ENCODE results near the gene NAA11. TPM values are rescaled to one million over a fixed set of nuclear protein-coding genes. Genes with fewer than 3 reads are reported as not detected.
A peak's percentile ranks its signal among the peaks of the same experiment; 100 is the strongest.
"Not testable (repeated sequence)": the region's sequence is repeated elsewhere in the genome, so short reads cannot be mapped to it uniquely, and the experiment has no call there.

The NAA11 gene
- polyA plus RNA-seq, 3 donors: not detected

DNA sequence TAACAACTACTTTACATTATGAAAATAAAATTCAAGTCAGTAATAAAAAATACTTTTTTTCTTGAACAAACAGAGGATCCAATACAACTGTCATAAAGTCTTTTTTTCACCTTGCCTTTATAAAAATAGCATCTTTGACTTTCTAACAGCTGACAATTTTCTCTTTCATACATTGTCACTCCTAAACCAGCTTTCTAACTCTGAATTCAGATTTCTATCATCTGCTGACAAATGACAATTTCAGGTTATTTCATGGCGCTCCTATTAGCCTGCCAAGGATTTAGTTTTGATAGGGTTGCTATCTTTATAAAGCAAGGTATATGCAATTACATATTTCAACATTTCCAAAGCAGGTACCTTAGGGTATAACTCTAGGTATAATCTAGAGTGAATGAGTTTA lies 14.6 kb downstream of the NAA11 start:
- no peak for DNase-seq (ENCODE audit: low read depth in 3 of 3, low spot score in 2 of 3)

DNA sequence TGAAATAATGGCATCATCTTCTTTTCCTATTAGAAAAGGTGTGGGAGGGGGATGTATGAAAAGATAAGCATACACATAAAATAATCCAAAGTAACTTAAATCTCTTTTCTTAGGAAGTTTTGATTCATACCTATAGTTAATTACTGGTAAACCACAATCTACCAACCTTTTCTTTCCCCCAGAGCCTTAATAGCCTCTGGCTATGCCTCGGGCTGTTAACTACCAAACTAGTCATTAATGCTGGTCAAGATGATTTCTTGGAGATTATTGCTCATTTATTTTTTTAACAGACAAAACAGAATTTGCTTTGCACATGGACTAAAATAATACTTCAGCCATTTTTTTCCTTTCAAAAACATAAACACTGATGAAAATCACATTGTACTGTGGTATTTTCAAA lies 16.9 kb downstream of the NAA11 start:
- DNase-seq (ENCODE audit: low read depth in 3 of 3, low spot score in 2 of 3): no peak

DNA sequence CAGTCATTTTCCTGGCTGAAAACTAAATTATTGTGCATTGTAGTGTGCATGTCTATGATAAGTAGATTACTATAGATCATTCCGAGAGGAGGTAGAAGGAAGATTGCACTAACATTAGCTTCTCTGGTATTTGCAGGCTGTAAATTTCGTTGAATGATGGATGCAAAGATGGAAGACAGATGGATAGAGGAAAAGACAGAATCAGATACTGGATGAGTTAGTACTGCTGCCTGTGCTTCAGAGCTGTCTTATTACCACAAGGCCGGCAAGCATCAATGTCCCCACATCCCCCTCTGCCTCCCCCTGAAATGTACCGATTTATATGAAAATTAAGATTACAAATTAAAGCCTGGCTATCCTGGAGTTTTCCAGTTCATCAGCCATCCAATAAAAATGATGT lies 17.7 kb downstream of the NAA11 start:
- no peak for DNase-seq (ENCODE audit: low read depth in 3 of 3, low spot score in 2 of 3)

DNA sequence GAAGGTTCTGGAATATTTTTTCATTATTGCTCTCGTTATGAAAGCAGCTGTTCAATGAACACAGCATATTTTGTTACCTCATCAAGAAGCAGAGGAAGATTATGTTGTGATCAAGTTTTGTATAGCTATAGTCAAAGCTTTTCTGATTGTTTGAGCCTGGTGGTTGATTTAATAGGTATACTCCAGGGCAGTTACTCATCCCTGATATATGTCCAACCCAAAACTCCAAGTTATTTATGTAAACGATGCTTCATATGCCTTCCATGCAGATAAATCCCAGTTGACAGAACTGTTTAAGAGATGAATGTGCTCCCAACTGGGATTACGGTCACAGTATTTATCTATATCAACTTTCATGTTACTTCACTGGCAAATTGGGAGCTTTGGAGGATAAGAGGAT lies 19.1 kb downstream of the NAA11 start:
- no peak for DNase-seq (ENCODE audit: low read depth in 3 of 3, low spot score in 2 of 3)

DNA sequence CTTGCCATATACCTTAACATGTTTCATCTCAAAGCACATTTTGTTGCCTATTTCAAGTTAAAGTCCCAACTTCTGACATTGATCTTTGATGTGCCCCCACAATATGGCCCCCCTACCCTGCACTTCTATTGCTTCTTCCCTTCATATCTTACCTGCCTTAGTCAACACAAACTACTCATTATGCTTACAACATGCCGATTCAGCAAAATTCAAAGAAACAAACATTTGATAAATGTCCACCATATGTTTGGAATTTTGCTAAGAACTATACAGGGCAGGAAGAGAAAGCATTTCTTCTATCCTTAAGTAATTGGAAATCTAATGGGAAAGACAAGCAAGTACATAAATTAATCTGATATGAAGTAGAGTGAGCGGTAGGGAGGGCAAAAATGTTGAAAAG lies 25.6 kb downstream of the NAA11 start:
- DNase-seq (ENCODE audit: low read depth in 3 of 3, low spot score in 2 of 3): no peak

DNA sequence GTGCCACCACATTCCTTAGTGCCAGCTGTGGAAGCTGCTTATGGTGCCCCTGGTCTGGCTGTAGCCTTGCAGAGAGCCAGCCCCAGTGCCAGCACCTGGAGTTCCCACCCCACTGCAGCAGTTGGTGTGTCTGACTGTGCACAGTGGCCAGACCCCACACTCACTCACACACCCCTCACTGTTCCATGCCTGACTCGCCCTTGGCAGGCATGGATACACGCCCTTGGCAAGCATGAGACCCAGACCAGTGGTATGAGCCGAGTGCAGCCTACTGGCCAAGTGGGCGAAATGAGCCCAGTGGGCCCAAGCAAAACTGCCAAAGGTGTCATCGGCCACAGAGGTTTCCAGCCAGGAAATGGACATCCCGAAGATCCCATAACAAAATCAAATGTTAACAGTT lies 27.4 kb downstream of the NAA11 start:
- no peak for DNase-seq (ENCODE audit: low read depth in 3 of 3, low spot score in 2 of 3)

DNA sequence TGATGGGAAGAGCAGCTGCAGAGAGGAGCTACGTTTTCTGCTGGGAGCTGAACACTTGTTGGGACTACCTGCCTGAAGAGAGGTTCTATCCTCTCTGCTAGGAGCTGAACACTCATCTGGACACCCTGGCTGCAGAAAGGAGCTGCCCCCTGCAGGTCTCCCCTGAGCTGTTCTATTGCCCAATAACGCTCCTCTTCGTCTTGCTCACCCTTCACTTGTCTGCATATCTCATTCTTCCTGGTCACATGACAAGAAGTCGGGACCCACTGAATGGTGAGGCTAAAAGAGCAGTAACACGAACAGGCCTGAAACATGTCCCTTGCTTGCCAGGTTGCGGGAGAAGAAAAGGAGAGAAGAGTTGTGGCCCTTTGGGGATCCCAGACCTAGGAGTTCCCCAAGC lies 27.8 kb downstream of the NAA11 start:
- no peak for DNase-seq (ENCODE audit: low read depth in 3 of 3, low spot score in 2 of 3)

DNA sequence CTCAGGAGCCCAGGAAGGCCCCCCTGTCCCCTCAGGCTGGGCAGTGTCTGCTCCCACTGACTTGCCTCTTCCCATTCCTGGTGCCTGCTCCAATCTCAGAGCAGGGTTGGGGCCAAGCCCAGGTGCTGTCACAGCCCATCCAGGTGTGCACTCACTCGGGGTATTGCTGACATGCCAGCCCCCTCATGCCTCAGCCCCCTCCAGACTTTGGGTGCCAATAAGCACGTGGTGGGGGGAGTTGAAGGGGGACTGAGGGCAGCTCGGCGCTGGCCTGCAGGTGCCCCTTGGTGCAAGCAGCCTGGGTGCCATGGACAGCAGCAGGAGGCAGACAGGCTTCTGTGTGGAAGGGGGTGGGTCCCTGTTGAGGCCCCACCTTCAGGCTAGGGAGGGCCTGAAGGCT lies 28.4 kb downstream of the NAA11 start:
- no peak for DNase-seq (ENCODE audit: low read depth in 3 of 3, low spot score in 2 of 3)

DNA sequence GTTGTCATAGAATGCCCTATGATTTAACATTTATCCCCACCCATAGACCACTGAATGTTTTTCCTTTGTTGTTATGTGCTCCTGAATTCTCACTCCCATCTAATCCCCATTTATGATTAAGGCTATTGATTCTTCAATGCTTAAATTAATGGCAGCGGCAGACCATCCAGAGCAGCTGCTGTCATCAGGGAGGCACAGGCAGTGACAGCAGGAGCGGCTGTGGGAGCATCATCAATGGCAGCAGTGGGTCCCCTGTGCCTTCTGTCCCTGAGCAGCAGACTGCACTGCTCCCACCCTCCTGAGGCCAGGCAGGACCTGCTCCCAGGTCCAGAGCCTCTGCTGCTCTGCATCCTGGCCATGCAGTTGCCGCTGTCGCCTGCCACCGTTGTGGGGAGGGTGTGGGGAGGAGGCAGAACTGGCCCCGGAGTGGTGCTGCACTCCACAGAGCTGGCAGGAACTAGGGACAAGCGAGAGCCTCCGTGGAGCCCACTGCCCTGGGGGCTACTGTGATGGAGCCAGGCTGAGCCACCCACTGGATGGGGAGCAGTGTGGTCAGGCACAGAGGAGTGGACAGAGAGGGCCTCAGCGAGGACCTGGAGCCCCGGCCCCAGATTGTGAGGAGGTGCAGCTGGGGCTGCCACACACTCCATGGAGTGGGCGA lies 29.0 kb downstream of the NAA11 start:
- no peak for DNase-seq (ENCODE audit: low read depth in 3 of 3, low spot score in 2 of 3)

DNA sequence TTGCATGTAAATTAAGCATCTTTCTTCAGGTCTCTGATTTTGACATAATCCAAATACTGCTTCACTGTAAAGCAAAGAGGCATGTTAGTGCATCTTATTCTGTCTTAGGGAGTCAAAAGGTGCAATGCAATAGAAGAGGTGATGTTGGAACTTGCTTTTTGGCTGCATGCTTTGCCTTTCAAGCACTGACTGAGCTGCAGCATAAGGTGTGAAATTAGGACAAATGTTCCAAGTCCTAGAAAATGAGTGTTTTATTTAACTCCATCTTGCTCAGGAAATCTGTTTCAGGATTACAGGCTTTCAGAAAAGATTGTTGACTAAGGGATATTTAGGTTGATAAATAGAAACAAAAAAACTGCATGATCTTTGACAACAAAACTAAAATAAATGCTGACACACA lies 30.8 kb downstream of the NAA11 start:
- no peak for DNase-seq (ENCODE audit: low read depth in 3 of 3, low spot score in 2 of 3)

DNA sequence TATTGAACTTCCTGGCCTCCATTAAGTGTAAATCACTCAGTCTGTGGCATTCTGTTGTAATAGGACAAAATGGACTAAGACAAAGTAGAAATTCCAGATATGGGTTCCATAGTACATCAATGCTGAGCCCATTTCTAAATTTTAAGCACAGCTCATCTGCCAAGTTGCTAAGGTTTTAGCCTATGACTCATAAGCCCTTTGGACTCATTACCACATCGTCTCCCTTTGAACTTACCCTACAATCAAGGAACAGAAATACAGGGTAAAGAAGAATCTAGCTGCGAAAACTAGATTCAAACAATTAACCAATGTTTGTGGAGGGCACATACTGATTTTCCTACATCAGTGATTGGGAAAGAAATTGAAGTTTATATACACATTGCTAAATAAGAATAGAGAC lies 31.8 kb downstream of the NAA11 start:
- DNase-seq (ENCODE audit: low read depth in 3 of 3, low spot score in 2 of 3): no peak

DNA sequence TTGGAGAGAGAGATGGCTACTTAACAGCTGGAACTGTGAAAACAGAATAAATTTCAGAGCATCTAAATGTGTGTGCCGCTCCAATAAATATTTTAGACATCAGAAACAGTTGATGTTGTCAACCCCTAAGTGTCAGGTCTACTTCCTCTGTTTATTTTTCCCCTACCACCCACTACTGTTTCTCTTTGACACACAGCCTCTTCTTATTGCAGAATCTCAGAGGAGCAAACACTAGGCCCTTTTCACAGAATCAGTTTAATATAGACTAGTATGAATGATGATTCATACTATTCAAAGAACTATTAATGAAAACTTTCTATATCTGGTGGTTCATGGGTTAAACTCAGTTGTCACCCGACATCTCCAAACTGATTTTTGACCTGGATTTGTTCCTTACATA lies 33.9 kb downstream of the NAA11 start:
- no peak for DNase-seq (ENCODE audit: low read depth in 3 of 3, low spot score in 2 of 3)

DNA sequence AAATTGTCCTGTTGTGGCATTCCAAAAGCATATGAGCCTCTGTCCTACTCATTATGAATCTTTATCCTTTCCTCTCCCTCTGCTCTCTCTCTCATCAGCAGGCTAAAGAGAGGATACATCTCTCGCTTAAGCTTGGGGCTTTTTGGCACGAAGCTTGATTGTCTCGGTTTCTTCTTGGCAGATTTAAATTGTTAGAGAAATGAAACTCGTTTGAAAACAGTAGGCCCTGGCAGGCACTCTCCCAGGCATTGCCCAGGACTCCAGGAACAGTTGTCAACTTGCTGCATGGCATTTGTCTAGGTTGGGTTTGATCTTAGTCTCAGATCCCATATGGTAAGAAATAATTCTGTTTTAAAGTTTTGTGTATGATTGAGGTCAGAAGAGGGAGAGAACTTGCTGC lies 35.5 kb downstream of the NAA11 start:
- DNase-seq (ENCODE audit: low read depth in 3 of 3, low spot score in 2 of 3): no peak

DNA sequence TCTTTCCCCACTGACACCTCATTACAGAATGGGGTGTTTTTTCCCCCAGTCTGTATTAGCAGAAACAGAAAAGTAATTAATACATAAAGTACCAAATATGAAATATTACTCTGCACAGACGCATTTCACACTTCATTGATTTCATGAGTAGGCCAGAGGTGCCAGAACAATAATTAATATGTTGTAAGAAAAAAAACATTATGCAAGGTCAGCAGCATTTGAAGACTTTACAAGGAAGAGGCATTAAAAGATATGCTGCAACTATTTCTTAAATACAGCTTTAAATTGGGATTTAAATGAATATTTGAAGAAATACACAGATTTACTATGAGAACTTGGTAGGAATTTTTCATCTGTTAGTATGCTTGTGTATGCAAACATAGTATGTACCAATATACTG lies 37.7 kb downstream of the NAA11 start:
- DNase-seq (ENCODE audit: low read depth in 3 of 3, low spot score in 2 of 3): no peak

DNA sequence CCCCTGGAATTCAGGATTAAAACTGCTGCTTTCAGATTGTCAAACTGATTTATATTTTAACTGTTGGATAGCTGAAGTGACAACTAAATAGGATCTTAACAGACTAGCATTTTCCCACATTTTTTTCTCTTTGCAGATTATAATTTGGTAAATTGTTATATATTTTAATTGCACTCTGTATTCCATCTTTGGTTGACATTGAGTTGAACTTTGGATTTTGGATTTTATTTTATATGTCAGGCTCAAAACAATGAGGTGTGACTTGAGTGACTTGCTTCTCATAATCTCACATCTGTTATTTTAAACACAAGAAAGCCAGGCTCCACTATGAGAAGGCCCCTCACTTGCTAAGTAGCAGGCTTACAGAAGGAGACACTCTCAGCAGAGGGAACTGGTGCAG lies 38.1 kb downstream of the NAA11 start:
- no peak for DNase-seq (ENCODE audit: low read depth in 3 of 3, low spot score in 2 of 3)

DNA sequence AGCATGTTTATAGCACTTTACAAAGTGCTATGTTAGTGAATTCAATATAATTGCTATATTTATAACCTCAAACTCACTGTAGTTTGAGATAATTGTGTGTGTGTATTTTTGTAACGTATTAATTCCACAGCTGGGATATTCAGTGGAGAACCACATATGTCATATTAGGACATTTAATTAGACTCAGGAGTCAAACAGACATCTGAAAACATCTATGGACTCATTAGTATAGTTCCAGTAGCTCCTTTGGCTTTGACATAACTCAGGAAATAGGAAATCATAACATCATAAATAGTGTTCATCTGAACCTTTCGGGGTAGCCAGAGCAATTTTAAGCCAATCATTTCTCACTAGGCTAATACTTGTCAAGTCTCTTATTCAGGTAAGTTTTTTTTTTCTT lies 38.8 kb downstream of the NAA11 start:
- DNase-seq (ENCODE audit: low read depth in 3 of 3, low spot score in 2 of 3): no peak

DNA sequence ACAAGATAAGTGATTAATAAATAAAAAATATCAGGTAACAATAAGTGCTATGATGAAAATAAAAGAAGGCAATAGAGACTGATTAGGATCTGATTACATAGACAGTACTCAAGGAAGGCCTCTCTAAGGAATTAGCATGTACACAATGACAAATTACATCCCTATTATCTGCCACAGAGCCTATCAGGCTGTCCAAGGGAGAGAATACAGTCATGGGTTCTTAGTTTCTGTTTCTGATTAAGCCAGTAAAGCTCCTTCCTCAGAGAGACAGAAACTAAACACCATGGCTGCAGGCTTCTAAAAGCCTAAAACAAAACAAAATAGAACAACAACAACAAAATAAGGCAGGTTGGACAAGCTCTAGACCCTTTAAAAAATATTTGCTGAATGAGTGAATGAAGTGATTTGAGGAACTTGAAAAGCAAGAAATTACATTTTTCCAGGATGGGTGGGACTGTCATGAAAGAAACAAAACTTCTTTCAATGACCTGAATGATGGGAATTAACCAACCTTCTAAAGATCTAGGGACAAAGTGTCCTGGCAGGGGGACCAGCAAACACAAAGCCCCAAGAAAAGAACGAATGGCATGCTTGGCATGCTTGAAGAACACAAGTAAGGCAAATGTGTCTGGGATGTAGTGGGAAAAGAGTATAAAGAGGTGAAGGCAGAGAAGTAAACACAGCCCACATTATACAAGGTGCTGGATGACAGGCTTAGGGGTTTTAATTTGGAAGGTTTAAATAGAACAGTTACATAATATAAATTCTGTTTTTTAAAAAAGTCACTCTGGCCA lies 44.1 kb downstream of the NAA11 start:
- DNase-seq (ENCODE audit: low read depth in 3 of 3, low spot score in 2 of 3): no peak

DNA sequence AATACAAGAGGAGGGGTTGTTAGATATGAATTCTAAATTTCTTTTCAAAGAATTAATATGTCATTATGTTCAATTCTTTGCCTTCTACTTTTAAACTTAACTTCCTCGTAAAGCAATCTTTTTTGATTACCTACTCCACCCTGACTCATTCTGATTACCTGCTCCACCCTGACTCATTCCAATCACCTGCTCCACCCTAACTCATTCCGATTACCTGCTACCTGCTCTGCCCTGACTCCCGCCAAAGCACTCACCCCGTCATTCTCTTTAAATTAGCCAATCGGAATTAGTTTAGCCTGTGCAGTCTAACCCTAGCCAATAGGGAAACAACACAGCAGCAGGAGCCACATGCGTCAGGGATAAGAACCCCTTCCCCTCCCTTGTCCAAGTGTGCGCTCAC lies 48.4 kb downstream of the NAA11 start:
- not testable (repeated sequence) for DNase-seq (ENCODE audit: low read depth in 3 of 3, low spot score in 2 of 3)

DNA sequence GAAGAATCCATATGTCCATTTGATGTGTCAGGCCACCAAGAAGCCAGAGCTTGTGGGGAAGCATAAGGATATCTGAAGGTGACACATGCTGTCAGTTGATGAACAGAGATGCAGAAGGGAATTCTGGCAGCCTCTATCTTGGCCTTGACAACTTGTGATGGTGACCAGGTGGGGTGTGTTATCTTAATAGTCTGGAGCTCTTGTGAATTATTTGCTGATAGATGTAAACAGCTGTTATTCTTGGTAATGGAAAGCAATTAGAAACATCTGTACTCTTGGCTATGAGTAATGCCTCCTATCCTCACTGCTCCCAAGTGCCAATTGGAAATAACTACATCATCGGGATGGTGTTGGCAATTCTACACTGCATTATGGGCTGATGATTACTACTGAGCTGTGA lies 51.9 kb downstream of the NAA11 start:
- DNase-seq (ENCODE audit: low read depth in 3 of 3, low spot score in 2 of 3): peak; percentile 10 to 27 (median 18)

DNA sequence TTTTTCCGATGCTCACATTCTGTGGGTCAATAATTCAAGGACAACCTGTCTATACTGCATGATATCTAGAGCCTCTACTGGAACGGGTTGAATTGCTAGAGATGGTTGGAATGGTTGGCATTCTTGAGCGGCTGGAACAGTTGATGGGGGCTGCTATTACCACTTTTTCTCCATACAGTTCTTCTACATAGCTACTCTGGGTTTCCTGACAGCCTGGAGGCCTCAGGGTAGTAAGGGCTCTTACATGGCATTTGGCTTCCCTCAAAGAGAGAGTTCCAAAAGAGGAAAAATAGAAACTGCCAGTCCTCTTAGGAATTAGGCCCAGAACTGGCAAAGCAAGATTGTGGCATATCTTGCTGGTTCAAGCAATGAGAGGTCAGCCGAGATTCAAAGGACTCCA lies 53.1 kb downstream of the NAA11 start:
- no peak for DNase-seq (ENCODE audit: low read depth in 3 of 3, low spot score in 2 of 3)

DNA sequence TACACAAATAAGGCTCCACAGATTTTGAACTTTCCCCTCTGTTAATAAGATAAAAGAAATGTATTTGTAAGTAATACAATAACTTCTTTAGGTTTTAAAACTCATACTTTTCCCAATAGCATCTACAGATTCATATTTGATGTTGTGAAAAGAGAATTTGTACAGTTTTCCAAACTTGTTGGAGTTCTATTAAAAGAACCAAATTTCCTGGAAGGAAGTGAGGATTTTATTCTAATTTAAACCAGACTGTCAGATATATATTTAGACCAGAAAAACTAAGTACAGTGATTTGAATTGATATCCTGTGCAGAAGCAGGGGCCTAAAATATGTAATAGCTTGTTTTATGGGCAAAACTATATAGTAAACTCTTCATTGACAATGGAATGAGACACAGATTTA lies 53.7 kb downstream of the NAA11 start:
- no peak for DNase-seq (ENCODE audit: low read depth in 3 of 3, low spot score in 2 of 3)

DNA sequence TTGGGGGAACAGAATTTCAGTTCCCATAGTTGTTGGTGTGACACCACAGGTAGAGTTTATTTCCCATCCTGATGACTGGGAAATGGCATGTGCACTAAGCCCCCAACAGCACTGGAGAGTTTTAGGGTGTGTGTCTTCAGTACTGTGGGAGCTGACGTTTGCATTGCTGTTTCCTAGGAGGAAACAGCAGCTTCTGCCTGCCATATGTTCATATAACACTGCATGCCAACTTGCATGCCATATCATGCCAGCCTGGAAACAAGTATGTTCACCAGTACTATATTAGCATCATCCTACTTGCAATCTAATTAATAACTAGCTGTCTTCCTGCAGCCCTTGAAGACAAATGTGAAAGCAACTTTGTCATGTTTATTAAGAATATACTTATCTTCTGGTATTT lies 58.2 kb downstream of the NAA11 start:
- no peak for DNase-seq (ENCODE audit: low read depth in 3 of 3, low spot score in 2 of 3)

Measured in right renal cortex interstitium (tissue), 3 donors.